Measurements from ENCODE around the gene MSL1. TPM values are rescaled to one million over a fixed set of nuclear protein-coding genes. Genes with fewer than 3 reads are reported as not detected.
A peak's percentile ranks its signal among the peaks of the same experiment; 100 is the strongest.
"Not testable (repeated sequence)": the region's sequence is repeated elsewhere in the genome, so short reads cannot be mapped to it uniquely, and the experiment has no call there.

The MSL1 gene
- total RNA-seq, 4 donors from 2014 or later, result 86.3 to 207 (median 117) TPM

DNA sequence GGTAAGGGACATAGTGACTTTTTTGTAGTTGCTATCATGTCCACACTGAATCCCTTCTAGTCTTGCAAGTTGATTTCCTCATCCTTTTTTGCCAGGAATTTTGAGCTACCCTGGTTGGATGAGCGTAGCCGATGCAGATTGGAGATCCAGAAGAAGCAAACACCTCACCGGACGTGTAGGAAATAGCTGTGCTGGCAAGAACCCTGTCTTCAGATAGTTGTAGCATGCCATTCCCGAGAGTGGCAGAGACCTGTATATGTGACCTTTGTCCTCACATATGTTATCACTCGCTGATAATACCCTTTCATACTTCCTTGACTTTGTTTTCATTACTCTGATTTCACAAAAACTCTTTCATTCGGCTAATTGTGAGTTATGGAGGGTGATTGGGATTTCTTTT lies 12.4 kb downstream of the MSL1 start:
- peaks cover 0 to 79% (median 0%) of the 10 kb centered on the region in 3 donors for H3K36me3 ChIP-seq
- peaks cover 0 to 23% (median 0%) of the 10 kb centered on the region in 4 donors for H3K4me1 ChIP-seq
- H3K27ac ChIP-seq, result peak overlapping the region in 3 of 4 donors; percentile 31 to 65 (median 55)
- no peak overlapping the region for H3K4me3 ChIP-seq
- no peaks in the 10 kb centered on the region for H3K27me3 ChIP-seq
- TF ChIP-seq, protein P1, sequence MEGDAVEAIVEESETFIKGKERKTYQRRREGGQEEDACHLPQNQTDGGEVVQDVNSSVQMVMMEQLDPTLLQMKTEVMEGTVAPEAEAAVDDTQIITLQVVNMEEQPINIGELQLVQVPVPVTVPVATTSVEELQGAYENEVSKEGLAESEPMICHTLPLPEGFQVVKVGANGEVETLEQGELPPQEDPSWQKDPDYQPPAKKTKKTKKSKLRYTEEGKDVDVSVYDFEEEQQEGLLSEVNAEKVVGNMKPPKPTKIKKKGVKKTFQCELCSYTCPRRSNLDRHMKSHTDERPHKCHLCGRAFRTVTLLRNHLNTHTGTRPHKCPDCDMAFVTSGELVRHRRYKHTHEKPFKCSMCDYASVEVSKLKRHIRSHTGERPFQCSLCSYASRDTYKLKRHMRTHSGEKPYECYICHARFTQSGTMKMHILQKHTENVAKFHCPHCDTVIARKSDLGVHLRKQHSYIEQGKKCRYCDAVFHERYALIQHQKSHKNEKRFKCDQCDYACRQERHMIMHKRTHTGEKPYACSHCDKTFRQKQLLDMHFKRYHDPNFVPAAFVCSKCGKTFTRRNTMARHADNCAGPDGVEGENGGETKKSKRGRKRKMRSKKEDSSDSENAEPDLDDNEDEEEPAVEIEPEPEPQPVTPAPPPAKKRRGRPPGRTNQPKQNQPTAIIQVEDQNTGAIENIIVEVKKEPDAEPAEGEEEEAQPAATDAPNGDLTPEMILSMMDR (IDR thresholded peaks at IDR 0.05), result peak in 1 of 6 experiments; percentile 2
- TF ChIP-seq POLR2A (IDR thresholded peaks at IDR 0.05), result peak in 1 of 2 donors; percentile 56
- DNase-seq, result peak in 1 of 3 donors; percentile 62
- no peaks in the 10 kb centered on the region for H3K9me3 ChIP-seq

DNA sequence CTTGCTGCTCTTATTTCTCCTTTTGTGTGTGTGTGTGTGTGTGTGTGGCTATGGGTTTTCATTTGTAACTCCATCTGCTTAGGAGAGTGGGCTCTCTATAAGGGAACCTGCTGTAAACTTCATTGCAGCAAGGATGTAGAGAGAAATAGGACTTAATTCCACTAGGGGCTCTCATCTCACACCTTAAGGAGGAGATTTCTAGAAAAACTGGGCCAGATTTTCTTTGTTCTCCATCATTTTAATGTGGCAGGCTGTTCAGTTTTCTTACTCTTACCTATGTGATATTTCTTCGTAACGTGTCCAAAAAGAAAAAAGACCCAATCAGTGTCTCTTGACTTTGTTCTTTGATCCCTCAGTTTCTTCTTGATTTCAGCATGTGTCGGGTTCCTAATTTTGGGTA lies 14.0 kb downstream of the MSL1 start:
- H3K27ac ChIP-seq, result no peak overlapping the region
- no peak for TF ChIP-seq POLR2A (IDR thresholded peaks at IDR 0.05)
- TF ChIP-seq, protein P1 (IDR thresholded peaks at IDR 0.05), result no peak
- peaks cover 0 to 63% (median 0%) of the 10 kb centered on the region in 3 donors for H3K36me3 ChIP-seq
- peaks cover 0 to 27% (median under 1%) of the 10 kb centered on the region in 4 donors for H3K4me1 ChIP-seq
- DNase-seq, result no peak
- no peaks in the 10 kb centered on the region for H3K27me3 ChIP-seq
- H3K4me3 ChIP-seq, result no peak overlapping the region
- H3K9me3 ChIP-seq, result no peaks in the 10 kb centered on the region

GRCh38 chr17:40139566-40140058 lies 17.8 kb downstream of the MSL1 start:
- peaks cover 0 to 52% (median 0%) of the 10 kb centered on the region in 3 donors for H3K36me3 ChIP-seq
- DNase-seq, result peak in 1 of 3 donors; percentile 63
- H3K4me1 ChIP-seq, result peaks cover 0 to 27% (median 7%) of the 10 kb centered on the region in 4 donors
- H3K27me3 ChIP-seq, result no peaks in the 10 kb centered on the region
- TF ChIP-seq POLR2A (IDR thresholded peaks at IDR 0.05), result no peak
- TF ChIP-seq, protein P1 (IDR thresholded peaks at IDR 0.05), result peak in 3 of 6 experiments; percentile 15 to 36 (median 32)
- peak overlapping the region; percentile 77 to 90 (median 82) for H3K4me3 ChIP-seq
- no peaks in the 10 kb centered on the region for H3K9me3 ChIP-seq
- peak overlapping the region; percentile 98 to 100 (median 99) for H3K27ac ChIP-seq

DNA sequence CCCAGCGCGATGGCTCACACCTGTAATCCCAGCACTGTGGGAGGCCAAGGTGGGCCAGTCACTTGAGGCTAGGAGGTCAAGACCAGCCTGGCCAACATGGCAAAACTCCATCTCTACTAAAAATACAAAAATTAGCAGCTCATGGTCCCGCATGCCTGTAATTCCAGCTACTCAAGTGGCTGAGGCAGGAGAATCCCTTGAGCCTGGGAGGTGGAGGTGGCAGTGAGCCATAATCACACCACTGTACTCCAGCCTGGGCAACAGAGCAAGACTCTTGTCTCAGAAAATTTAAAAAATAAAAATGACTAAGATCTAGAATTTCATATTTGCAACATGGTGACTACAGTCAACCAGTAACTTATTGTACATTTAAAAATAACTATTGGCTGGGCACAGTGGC lies 21.4 kb downstream of the MSL1 start:
- not testable (repeated sequence) for H3K27me3 ChIP-seq, H3K27ac ChIP-seq, H3K9me3 ChIP-seq, H3K4me3 ChIP-seq, DNase-seq
- peaks cover 0 to 24% (median 7%) of the 10 kb centered on the region in 4 donors for H3K4me1 ChIP-seq
- peaks cover 0 to 57% (median 0%) of the 10 kb centered on the region in 3 donors for H3K36me3 ChIP-seq

DNA sequence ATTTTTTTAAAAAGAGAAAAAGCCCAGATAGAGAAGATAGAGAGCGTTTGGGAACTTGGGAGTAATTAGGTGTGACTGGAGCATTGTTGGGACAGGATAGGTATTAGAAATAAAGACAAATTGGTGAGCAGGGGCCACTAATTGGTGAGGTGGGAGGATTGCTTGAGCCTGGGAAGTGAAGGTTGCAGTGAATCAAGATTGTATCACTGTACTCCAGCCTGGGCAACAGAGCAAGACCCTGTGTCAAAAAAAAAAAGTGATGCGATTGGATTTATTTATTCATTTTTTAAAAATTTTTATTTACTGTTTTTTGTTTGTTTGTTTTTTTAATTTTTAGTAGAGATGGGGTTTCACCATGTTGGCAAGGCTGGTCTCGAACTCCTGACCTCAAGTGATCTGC lies 23.7 kb downstream of the MSL1 start:
- TF ChIP-seq POLR2A (IDR thresholded peaks at IDR 0.05), result no peak
- TF ChIP-seq, protein P1 (IDR thresholded peaks at IDR 0.05), result no peak
- H3K27me3 ChIP-seq, result no peaks in the 10 kb centered on the region
- H3K4me1 ChIP-seq, result peaks cover 0 to 15% (median 7%) of the 10 kb centered on the region in 4 donors
- no peak overlapping the region for H3K27ac ChIP-seq
- no peak overlapping the region for H3K4me3 ChIP-seq
- H3K36me3 ChIP-seq, result peaks cover 0 to 81% (median 0%) of the 10 kb centered on the region in 3 donors
- DNase-seq, result no peak
- no peaks in the 10 kb centered on the region for H3K9me3 ChIP-seq

GRCh38 chr17:40148527-40148926 lies 26.8 kb downstream of the MSL1 start:
- TF ChIP-seq, protein P1 (IDR thresholded peaks at IDR 0.05), result no peak
- no peak for TF ChIP-seq POLR2A (IDR thresholded peaks at IDR 0.05)
- no peak overlapping the region for H3K4me3 ChIP-seq
- H3K27ac ChIP-seq, result no peak overlapping the region
- H3K27me3 ChIP-seq, result no peaks in the 10 kb centered on the region
- H3K4me1 ChIP-seq, result peaks cover 0 to 5% (median 0%) of the 10 kb centered on the region in 4 donors
- H3K9me3 ChIP-seq, result no peaks in the 10 kb centered on the region
- DNase-seq, result no peak
- H3K36me3 ChIP-seq, result peaks cover 0 to 92% (median 0%) of the 10 kb centered on the region in 3 donors

Measured in Peyer's patch (tissue), 4 donors.